ENCODE results near the gene UCK1.

UCK1 gene

GRCh38 chr9:131487621-131488031 lies 43.4 kb downstream of the UCK1 start:
- no peak for DNase-seq (ENCODE audit: extremely low spot score)
- ChIA-PET POLR2A (no interaction called here), CTCF (no interaction called here)
- no peak for TF ChIP-seq HDGF (IDR thresholded peaks at IDR 0.05; ENCODE audit: borderline replicate concordance)
- TF ChIP-seq SP1 (IDR thresholded peaks at IDR 0.05), result no peak
- no peak for TF ChIP-seq FOXA1 (IDR thresholded peaks at IDR 0.05)
- TF ChIP-seq LEF1 (IDR thresholded peaks at IDR 0.05; ENCODE audit: borderline replicate concordance), result no peak
- no peak for TF ChIP-seq L3MBTL2 (conservative IDR thresholded peaks at IDR 0.05)
- TF ChIP-seq FOXM1 (IDR thresholded peaks at IDR 0.05; ENCODE audit: borderline replicate concordance), result no peak
- TF ChIP-seq ELF4 (IDR thresholded peaks at IDR 0.05), result no peak
- TF ChIP-seq CTBP1 (IDR thresholded peaks at IDR 0.05; ENCODE audit: borderline replicate concordance), result no peak
- no peak for TF ChIP-seq FOXK2 (IDR thresholded peaks at IDR 0.05)

GRCh38 chr9:131487001-131487400 lies 44.1 kb downstream of the UCK1 start:
- POLR2A ChIA-PET, result no interaction called here
- no peak for TF ChIP-seq SP1 (IDR thresholded peaks at IDR 0.05)
- no peak for TF ChIP-seq ZNF384 (IDR thresholded peaks at IDR 0.05)
- TF ChIP-seq FOXK2 (IDR thresholded peaks at IDR 0.05), result no peak
- no peak for TF ChIP-seq FOXM1 (IDR thresholded peaks at IDR 0.05; ENCODE audit: borderline replicate concordance)
- TF ChIP-seq LEF1 (IDR thresholded peaks at IDR 0.05; ENCODE audit: borderline replicate concordance), result no peak
- TF ChIP-seq NFRKB (IDR thresholded peaks at IDR 0.05), result no peak
- TF ChIP-seq TARDBP (IDR thresholded peaks at IDR 0.05), result no peak
- no peak for TF ChIP-seq ARNT (IDR thresholded peaks at IDR 0.05)
- TF ChIP-seq FOXA1 (IDR thresholded peaks at IDR 0.05), result no peak
- TF ChIP-seq L3MBTL2 (conservative IDR thresholded peaks at IDR 0.05), result no peak
- no peak for TF ChIP-seq BHLHE40 (IDR thresholded peaks at IDR 0.05; ENCODE audit: borderline replicate concordance)
- TF ChIP-seq PKNOX1 (IDR thresholded peaks at IDR 0.05), result no peak
- TF ChIP-seq HDGF (IDR thresholded peaks at IDR 0.05; ENCODE audit: borderline replicate concordance), result no peak
- DNase-seq (ENCODE audit: extremely low spot score), result no peak
- CTCF ChIA-PET, result no interaction called here

- DNase-seq (ENCODE audit: extremely low spot score), result no peak
- POLR2A ChIA-PET, result no interaction called here
- no peak for TF ChIP-seq ARNT (IDR thresholded peaks at IDR 0.05)
- TF ChIP-seq LEF1 (IDR thresholded peaks at IDR 0.05; ENCODE audit: borderline replicate concordance), result no peak
- TF ChIP-seq NFRKB (IDR thresholded peaks at IDR 0.05), result no peak
- TF ChIP-seq ZNF384 (IDR thresholded peaks at IDR 0.05), result no peak
- no peak for TF ChIP-seq L3MBTL2 (conservative IDR thresholded peaks at IDR 0.05)
- no peak for TF ChIP-seq CTBP1 (IDR thresholded peaks at IDR 0.05; ENCODE audit: borderline replicate concordance)
- no peak for TF ChIP-seq BHLHE40 (IDR thresholded peaks at IDR 0.05; ENCODE audit: borderline replicate concordance)
- TF ChIP-seq PKNOX1 (IDR thresholded peaks at IDR 0.05), result no peak
- no peak for TF ChIP-seq FOXM1 (IDR thresholded peaks at IDR 0.05; ENCODE audit: borderline replicate concordance)
- TF ChIP-seq SP1 (IDR thresholded peaks at IDR 0.05), result no peak
- no peak for TF ChIP-seq ELF4 (IDR thresholded peaks at IDR 0.05)
- TF ChIP-seq FOXK2 (IDR thresholded peaks at IDR 0.05), result no peak
- TF ChIP-seq SUZ12 (IDR thresholded peaks at IDR 0.05), result no peak
- TF ChIP-seq HDGF (IDR thresholded peaks at IDR 0.05; ENCODE audit: borderline replicate concordance), result no peak
- CTCF ChIA-PET, result no interaction called here
Observed at GRCh38 chr9:131485728-131486422, 45.2 kb downstream of the UCK1 start.

- no peak for DNase-seq (ENCODE audit: extremely low spot score)
- no peak for TF ChIP-seq ZNF384 (IDR thresholded peaks at IDR 0.05)
- TF ChIP-seq CTBP1 (IDR thresholded peaks at IDR 0.05; ENCODE audit: borderline replicate concordance), result no peak
- TF ChIP-seq L3MBTL2 (conservative IDR thresholded peaks at IDR 0.05), result no peak
- TF ChIP-seq SP1 (IDR thresholded peaks at IDR 0.05), result no peak
- TF ChIP-seq ARNT (IDR thresholded peaks at IDR 0.05), result no peak
- no peak for TF ChIP-seq SUZ12 (IDR thresholded peaks at IDR 0.05)
- TF ChIP-seq FOXM1 (IDR thresholded peaks at IDR 0.05; ENCODE audit: borderline replicate concordance), result no peak
- TF ChIP-seq TARDBP (IDR thresholded peaks at IDR 0.05), result no peak
- TF ChIP-seq FOXK2 (IDR thresholded peaks at IDR 0.05), result no peak
- no peak for TF ChIP-seq HDGF (IDR thresholded peaks at IDR 0.05; ENCODE audit: borderline replicate concordance)
- TF ChIP-seq FOXA1 (IDR thresholded peaks at IDR 0.05), result no peak
- ChIA-PET CTCF (no interaction called here), POLR2A (no interaction called here)
Observed at GRCh38 chr9:131485206-131485605, 45.9 kb downstream of the UCK1 start.

- DNase-seq (ENCODE audit: extremely low spot score), result no peak
- TF ChIP-seq SP1 (IDR thresholded peaks at IDR 0.05) (no peak), TARDBP (IDR thresholded peaks at IDR 0.05) (no peak), FOXM1 (IDR thresholded peaks at IDR 0.05; ENCODE audit: borderline replicate concordance) (no peak), L3MBTL2 (conservative IDR thresholded peaks at IDR 0.05) (no peak), HDGF (IDR thresholded peaks at IDR 0.05; ENCODE audit: borderline replicate concordance) (no peak), FOXK2 (IDR thresholded peaks at IDR 0.05) (no peak), ZNF384 (IDR thresholded peaks at IDR 0.05) (no peak), ARNT (IDR thresholded peaks at IDR 0.05) (no peak), FOXA1 (IDR thresholded peaks at IDR 0.05) (no peak), NFRKB (IDR thresholded peaks at IDR 0.05) (no peak), LEF1 (IDR thresholded peaks at IDR 0.05; ENCODE audit: borderline replicate concordance) (no peak), PKNOX1 (IDR thresholded peaks at IDR 0.05) (no peak), ELF4 (IDR thresholded peaks at IDR 0.05) (no peak), SUZ12 (IDR thresholded peaks at IDR 0.05) (no peak), CTBP1 (IDR thresholded peaks at IDR 0.05; ENCODE audit: borderline replicate concordance) (no peak), BHLHE40 (IDR thresholded peaks at IDR 0.05; ENCODE audit: borderline replicate concordance) (no peak)
- POLR2A ChIA-PET, result no interaction called here
- CTCF ChIA-PET, result interaction anchor here (0.6 kb wide), 1 partner anchor 126 kb away, joined by 4 read pairs; no protein-coding TSS in a partner anchor
Observed at GRCh38 chr9:131484560-131485185, 46.4 kb downstream of the UCK1 start.
